Tibial artery (tissue), 4 donors: ENCODE results near the gene CPTP.
A peak's percentile ranks its signal among the peaks of the same experiment; 100 is the strongest.

ENCODE experiments used
- DNase-seq, 2 donors: peaks; one replicate each; pipeline ENCODE4 v3.0.0-alpha.2; 2019
- H3K27ac ChIP-seq, 2 donors: fragments of 200-600 bp; sonication (generic) in 1 of 2; 1 replicate in 1 of 2; 2 replicates in 1 of 2; pipeline ENCODE4 v1.5.1; 2018 to 2019; ENCODE audit warnings: mild to moderate bottlenecking in 1 of 2
- H3K27me3 ChIP-seq, 2 donors: fragments of 200-600 bp; sonication (generic) in 1 of 2; one replicate each; pipeline versions ENCODE4 v1.5.1 to v1.6.0; 2016 to 2019
- H3K36me3 ChIP-seq, 3 donors: fragments of 200-600 bp; sonication (generic) in 2 of 3; one replicate each; pipeline ENCODE4 v1.5.1; 2016 to 2019; ENCODE audit warnings: mild to moderate bottlenecking in 2 of 3
- H3K4me1 ChIP-seq, 4 donors: fragments of 200-600 bp; sonication (generic) in 2 of 4; 1 replicate in 3 of 4; 2 replicates in 1 of 4; pipeline ENCODE4 v1.5.1; 2016 to 2019
- H3K4me3 ChIP-seq, 2 donors: fragments of 200-600 bp; sonication (generic) in 1 of 2; 1 replicate in 1 of 2; 2 replicates in 1 of 2; pipeline ENCODE4 v1.5.1; 2018 to 2019; ENCODE audit warnings: mild to moderate bottlenecking in 2 of 2
- H3K9me3 ChIP-seq, 3 donors: fragments of 200-600 bp; sonication (generic) in 1 of 3; one replicate each; pipeline ENCODE4 v1.5.1; 2016 to 2019
- CTCF ChIP-seq, 2 experiments: fragments of 200-600 bp in 1 of 2; fragments of 450-650 bp in 1 of 2; IDR thresholded peaks; one replicate each; pipeline ENCODE4 v1.5.1; 2017 to 2019; ENCODE audit warnings: antibody characterized with exemption in 2 of 2, mild to moderate bottlenecking in 1 of 2, moderate library complexity in 1 of 2
- intact Hi-C: fragments of 100-400 bp; cut with DNase I; formaldehyde crosslinking; loops from one replicate; pipeline ENCODE4 v1.15.0; 2023; ENCODE audit warnings: low total_unique reads

Gene CPTP

DNA sequence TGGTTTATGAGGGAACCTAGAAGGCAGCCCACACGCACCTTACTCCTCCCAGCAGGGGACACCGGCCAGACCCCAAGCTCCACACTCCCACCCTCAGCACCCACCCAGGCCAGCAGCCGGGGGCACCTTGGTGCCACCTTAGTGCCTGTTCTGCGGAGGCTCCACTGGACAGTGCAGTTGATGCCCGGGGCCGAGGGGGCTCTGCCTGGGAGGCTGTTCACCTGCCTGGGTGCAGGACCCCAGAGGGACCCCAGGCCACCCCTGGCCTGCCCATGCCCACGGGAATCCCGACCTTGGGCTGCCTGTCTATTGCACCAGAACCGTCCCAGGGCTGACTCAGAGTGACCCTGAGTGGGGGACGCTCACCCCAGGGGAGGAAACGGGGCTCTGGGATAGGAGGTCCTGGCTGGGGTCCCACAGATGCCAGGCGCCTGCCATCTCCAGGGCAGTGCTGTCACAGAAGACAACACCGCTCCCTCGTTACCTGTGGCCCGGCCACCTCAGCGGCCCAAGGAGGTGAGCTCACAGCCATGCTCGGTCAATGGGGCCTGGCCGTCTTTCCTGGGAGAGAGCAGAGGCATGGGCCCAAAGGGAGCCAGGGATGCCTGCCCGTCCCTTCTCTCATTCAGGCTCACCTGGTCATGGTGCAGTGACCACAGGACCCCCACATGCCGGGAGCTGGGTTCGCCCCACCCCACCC is 43.7 kb upstream of the CPTP start:
- Histone ChIP-seq H3K27ac (no peak overlapping the region), H3K27me3 (peaks cover 0 to 21% of the 10 kb centered on the region in 2 donors)
- DNase-seq = peak in 1 of 2 donors; percentile 59

GRCh38 chr1:1281533-1282321 is 42.9 kb upstream of the CPTP start:
- Histone ChIP-seq H3K36me3 (no peaks in the 10 kb centered on the region), H3K27ac (no peak overlapping the region), H3K27me3 (peaks cover 0 to 29% of the 10 kb centered on the region in 2 donors), H3K9me3 (no peaks in the 10 kb centered on the region), H3K4me3 (no peak overlapping the region), H3K4me1 (peaks cover 0 to 13% (median 0%) of the 10 kb centered on the region in 4 donors)
- TF ChIP-seq CTCF (IDR thresholded peaks at IDR 0.05) = no peak
- DNase-seq = no peak
- intact Hi-C loops = no loop called here

More for the DNA sequence above, 43.7 kb upstream of the CPTP start:
- Histone ChIP-seq H3K4me1 (peaks cover 0 to 13% (median 0%) of the 10 kb centered on the region in 4 donors), H3K4me3 (no peak overlapping the region), H3K9me3 (no peaks in the 10 kb centered on the region), H3K36me3 (no peaks in the 10 kb centered on the region)
- intact Hi-C loops = no loop called here
- TF ChIP-seq CTCF (IDR thresholded peaks at IDR 0.05) = no peak

DNA sequence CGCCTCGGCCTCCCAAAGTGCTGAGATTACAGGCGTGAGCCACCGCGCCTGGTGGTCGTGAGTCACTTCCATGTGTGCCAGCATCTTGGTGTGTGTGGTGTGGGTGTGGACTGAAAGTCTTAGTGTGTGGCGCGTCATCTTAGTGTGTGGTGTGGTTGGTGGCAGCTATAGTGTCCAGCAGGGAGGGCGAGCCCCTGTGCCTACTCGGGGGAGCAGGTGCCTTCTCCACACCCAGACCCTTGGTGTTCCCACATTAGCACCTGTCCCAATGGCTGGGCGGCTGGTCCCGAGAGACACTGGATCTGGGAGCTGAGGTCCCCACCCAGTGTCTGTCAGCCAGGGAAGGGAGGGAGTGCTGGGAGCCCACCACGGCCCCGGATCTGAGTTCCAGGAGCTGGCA is 41.6 kb upstream of the CPTP start:
- no peak for DNase-seq
- no peaks in the 10 kb centered on the region for H3K9me3 ChIP-seq
- no peak overlapping the region for H3K27ac ChIP-seq
- no peak overlapping the region for H3K4me3 ChIP-seq
- H3K27me3 ChIP-seq = peaks cover 0 to 42% of the 10 kb centered on the region in 2 donors
- TF ChIP-seq CTCF (IDR thresholded peaks at IDR 0.05) = no peak
- intact Hi-C loops = no loop called here
- H3K36me3 ChIP-seq = no peaks in the 10 kb centered on the region
- peaks cover 0 to 13% (median 0%) of the 10 kb centered on the region in 4 donors for H3K4me1 ChIP-seq

- no peak for TF ChIP-seq CTCF (IDR thresholded peaks at IDR 0.05)
- Histone ChIP-seq H3K9me3 (no peaks in the 10 kb centered on the region), H3K27me3 (peaks cover 0 to 42% of the 10 kb centered on the region in 2 donors), H3K4me1 (peaks cover 0 to 13% (median 0%) of the 10 kb centered on the region in 4 donors), H3K36me3 (no peaks in the 10 kb centered on the region), H3K4me3 (no peak overlapping the region), H3K27ac (no peak overlapping the region)
- no peak for DNase-seq
- intact Hi-C loops = no loop called here
Observed at GRCh38 chr1:1283821-1284220, 40.8 kb upstream of the CPTP start.

GRCh38 chr1:1284221-1285101 is 40.1 kb upstream of the CPTP start:
- no peak for TF ChIP-seq CTCF (IDR thresholded peaks at IDR 0.05)
- Histone ChIP-seq H3K27ac (no peak overlapping the region), H3K27me3 (peaks cover 0 to 42% of the 10 kb centered on the region in 2 donors), H3K4me3 (no peak overlapping the region), H3K4me1 (peaks cover 0 to 13% (median 0%) of the 10 kb centered on the region in 4 donors), H3K36me3 (no peaks in the 10 kb centered on the region), H3K9me3 (no peaks in the 10 kb centered on the region)
- intact Hi-C loops = no loop called here
- no peak for DNase-seq
